Lower lobe of right lung (tissue), 2 donors: ENCODE results near the gene CCDC169. TPM values are rescaled to one million over a fixed set of nuclear protein-coding genes. Genes with fewer than 3 reads are reported as not detected.

Source experiments
- ATAC-seq, 2 donors: fragments of 200-7000 bp; cut with Tn5 transposase; one replicate each; pipeline ENCODE4 v1.9.1; 2020 to 2022; ENCODE audit warnings: mild to moderate bottlenecking in 2 of 2, moderate library complexity in 2 of 2
- DNase-seq: peaks from one replicate; pipeline ENCODE4 v3.0.0-alpha.2; 2020
- H3K27ac ChIP-seq: fragments of 200-600 bp; one replicate; pipeline ENCODE4 v1.8.0; 2022
- H3K27me3 ChIP-seq: fragments of 200-600 bp; one replicate; pipeline ENCODE4 v1.8.0; 2022; ENCODE audit warnings: low read depth
- H3K36me3 ChIP-seq: fragments of 200-600 bp; one replicate; pipeline ENCODE4 v1.8.0; 2022; ENCODE audit warnings: mild to moderate bottlenecking
- H3K4me1 ChIP-seq: fragments of 200-600 bp; one replicate; pipeline ENCODE4 v1.8.0; 2022
- H3K4me3 ChIP-seq: fragments of 200-600 bp; one replicate; pipeline ENCODE4 v1.8.0; 2022; ENCODE audit warnings: mild to moderate bottlenecking
- H3K9me3 ChIP-seq: fragments of 200-600 bp; one replicate; pipeline ENCODE4 v1.8.0; 2022
- CTCF ChIP-seq: fragments of 200-600 bp; IDR thresholded peaks from one replicate; pipeline ENCODE4 v1.8.0; 2022; ENCODE audit warnings: antibody characterized with exemption, mild to moderate bottlenecking
- intact Hi-C: fragments of 100-400 bp; cut with DNase I; formaldehyde crosslinking; loops from one replicate; pipeline ENCODE4 v1.11.0; 2022
- total RNA-seq: library from RNA; stranded (reverse); fragmentation: NEBNext Ultra II Directional; extraction: Animal tissue kit (Norgen Biotek cat#: 25700); gene quantifications from one replicate; pipeline ENCODE4 v1.2.1, GENCODE V29; 2021
- donor health status: DM: no; HTN: yes; CAD: no; lungs with severe emphysema.

Gene CCDC169
- total RNA-seq, 1 donor from 2014 or later, result not detected

GRCh38 chr13:36344173-36344572 is 46.6 kb upstream of the CCDC169 start:
- DNase-seq (no peak), ATAC-seq (no peak)
- peak overlapping the region; percentile 79 for H3K4me3 ChIP-seq
- peaks cover 43% of the 10 kb centered on the region for H3K4me1 ChIP-seq
- H3K27me3 ChIP-seq, result no peaks in the 10 kb centered on the region
- no peaks in the 10 kb centered on the region for H3K9me3 ChIP-seq
- intact Hi-C loops, result no loop called here
- H3K36me3 ChIP-seq, result no peaks in the 10 kb centered on the region
- no peak for TF ChIP-seq CTCF
- H3K27ac ChIP-seq, result no peak overlapping the region

GRCh38 chr13:36343766-36344165 is 46.2 kb upstream of the CCDC169 start:
- Histone ChIP-seq H3K27ac (no peak overlapping the region), H3K27me3 (no peaks in the 10 kb centered on the region), H3K4me1 (peaks cover 43% of the 10 kb centered on the region), H3K4me3 (peak overlapping the region; percentile 79), H3K36me3 (no peaks in the 10 kb centered on the region), H3K9me3 (no peaks in the 10 kb centered on the region)
- TF ChIP-seq CTCF, result no peak
- intact Hi-C loops, result no loop called here
- DNase-seq (no peak), ATAC-seq (no peak)

- no peaks in the 10 kb centered on the region for H3K36me3 ChIP-seq
- H3K27ac ChIP-seq, result no peak overlapping the region
- DNase-seq, result no peak
- H3K4me1 ChIP-seq, result peaks cover 43% of the 10 kb centered on the region
- no peak overlapping the region for H3K4me3 ChIP-seq
- H3K27me3 ChIP-seq, result no peaks in the 10 kb centered on the region
- TF ChIP-seq CTCF, result no peak
- H3K9me3 ChIP-seq, result no peaks in the 10 kb centered on the region
- intact Hi-C loops, result no loop called here
- ATAC-seq, result no peak
Measured at GRCh38 chr13:36342715-36343114, 45.1 kb upstream of the CCDC169 start.

GRCh38 chr13:36341718-36342117 is 44.1 kb upstream of the CCDC169 start:
- TF ChIP-seq CTCF, result no peak
- intact Hi-C loops, result no loop called here
- peaks cover 39% of the 10 kb centered on the region for H3K4me1 ChIP-seq
- H3K9me3 ChIP-seq, result no peaks in the 10 kb centered on the region
- H3K4me3 ChIP-seq, result no peak overlapping the region
- no peak overlapping the region for H3K27ac ChIP-seq
- ATAC-seq (no peak), DNase-seq (no peak)
- no peaks in the 10 kb centered on the region for H3K36me3 ChIP-seq
- no peaks in the 10 kb centered on the region for H3K27me3 ChIP-seq

GRCh38 chr13:36339600-36340155 is 42.1 kb upstream of the CCDC169 start:
- peaks cover 41% of the 10 kb centered on the region for H3K4me1 ChIP-seq

More at GRCh38 chr13:36339600-36340155, 42.1 kb upstream of the CCDC169 start:
- ATAC-seq (no peak), DNase-seq (no peak)
- Histone ChIP-seq H3K4me3 (no peak overlapping the region), H3K36me3 (peaks cover 9% of the 10 kb centered on the region), H3K27ac (no peak overlapping the region), H3K9me3 (no peaks in the 10 kb centered on the region), H3K27me3 (no peaks in the 10 kb centered on the region)
- intact Hi-C loops, result no loop called here
- no peak for TF ChIP-seq CTCF
